ENCODE results near the gene FNDC3B.

FNDC3B gene

DNA sequence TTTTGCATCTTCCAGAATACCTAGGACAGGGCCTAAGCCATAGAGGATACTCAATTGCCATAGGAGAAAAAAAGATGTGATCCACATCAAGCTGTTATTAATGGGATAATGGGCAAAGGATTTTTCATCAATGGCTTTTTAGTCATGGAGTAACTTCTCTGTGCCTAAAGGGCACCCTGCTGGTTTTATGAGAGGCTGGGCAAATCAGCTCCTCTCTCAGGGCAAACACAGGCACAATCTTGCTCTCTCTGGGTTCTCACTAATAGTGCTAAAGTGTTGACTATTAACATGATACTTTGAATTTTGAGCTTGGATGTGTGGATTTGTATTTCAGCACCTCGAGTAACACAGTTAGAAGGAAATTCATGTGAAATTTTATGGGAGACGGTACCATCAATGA lies 341.3 kb downstream of the FNDC3B start:
- no peak overlapping the region for H3K4me2 ChIP-seq (ENCODE audit: low read length)
- H3K27me3 ChIP-seq (ENCODE audit: insufficient read depth, low read length): no peaks in the 10 kb centered on the region
- H3K9me2 ChIP-seq (ENCODE audit: low read depth, low read length): no peaks in the 10 kb centered on the region
- H3K4me1 ChIP-seq (ENCODE audit: insufficient read depth, low read length, severe bottlenecking): no peaks in the 10 kb centered on the region
- no peak overlapping the region for H3K9ac ChIP-seq (ENCODE audit: low read length)
- H3K9me3 ChIP-seq (ENCODE audit: low read length): no peaks in the 10 kb centered on the region
- H3K79me2 ChIP-seq (ENCODE audit: insufficient read depth, low read length): no peaks in the 10 kb centered on the region
- no peaks in the 10 kb centered on the region for H3F3A ChIP-seq (ENCODE audit: insufficient read depth, low read length)
- no peaks in the 10 kb centered on the region for H3K36me3 ChIP-seq (ENCODE audit: insufficient read depth, low read length)
- TF ChIP-seq, protein P1, sequence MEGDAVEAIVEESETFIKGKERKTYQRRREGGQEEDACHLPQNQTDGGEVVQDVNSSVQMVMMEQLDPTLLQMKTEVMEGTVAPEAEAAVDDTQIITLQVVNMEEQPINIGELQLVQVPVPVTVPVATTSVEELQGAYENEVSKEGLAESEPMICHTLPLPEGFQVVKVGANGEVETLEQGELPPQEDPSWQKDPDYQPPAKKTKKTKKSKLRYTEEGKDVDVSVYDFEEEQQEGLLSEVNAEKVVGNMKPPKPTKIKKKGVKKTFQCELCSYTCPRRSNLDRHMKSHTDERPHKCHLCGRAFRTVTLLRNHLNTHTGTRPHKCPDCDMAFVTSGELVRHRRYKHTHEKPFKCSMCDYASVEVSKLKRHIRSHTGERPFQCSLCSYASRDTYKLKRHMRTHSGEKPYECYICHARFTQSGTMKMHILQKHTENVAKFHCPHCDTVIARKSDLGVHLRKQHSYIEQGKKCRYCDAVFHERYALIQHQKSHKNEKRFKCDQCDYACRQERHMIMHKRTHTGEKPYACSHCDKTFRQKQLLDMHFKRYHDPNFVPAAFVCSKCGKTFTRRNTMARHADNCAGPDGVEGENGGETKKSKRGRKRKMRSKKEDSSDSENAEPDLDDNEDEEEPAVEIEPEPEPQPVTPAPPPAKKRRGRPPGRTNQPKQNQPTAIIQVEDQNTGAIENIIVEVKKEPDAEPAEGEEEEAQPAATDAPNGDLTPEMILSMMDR (IDR thresholded peaks at IDR 0.05; ENCODE audit: low read length): no peak
- no peak for TF ChIP-seq EZH2 (IDR thresholded peaks at IDR 0.05; ENCODE audit: borderline replicate concordance, low read length)
- no peak overlapping the region for H3K4me3 ChIP-seq (ENCODE audit: low read depth, low read length, poor library complexity, severe bottlenecking)
- no peak overlapping the region for H3K27ac ChIP-seq (ENCODE audit: low read depth, low read length, poor library complexity, severe bottlenecking)
- no peaks in the 10 kb centered on the region for H4K20me1 ChIP-seq (ENCODE audit: insufficient read depth, low read length)
- H2AFZ ChIP-seq (ENCODE audit: low read length): no peak overlapping the region

DNA sequence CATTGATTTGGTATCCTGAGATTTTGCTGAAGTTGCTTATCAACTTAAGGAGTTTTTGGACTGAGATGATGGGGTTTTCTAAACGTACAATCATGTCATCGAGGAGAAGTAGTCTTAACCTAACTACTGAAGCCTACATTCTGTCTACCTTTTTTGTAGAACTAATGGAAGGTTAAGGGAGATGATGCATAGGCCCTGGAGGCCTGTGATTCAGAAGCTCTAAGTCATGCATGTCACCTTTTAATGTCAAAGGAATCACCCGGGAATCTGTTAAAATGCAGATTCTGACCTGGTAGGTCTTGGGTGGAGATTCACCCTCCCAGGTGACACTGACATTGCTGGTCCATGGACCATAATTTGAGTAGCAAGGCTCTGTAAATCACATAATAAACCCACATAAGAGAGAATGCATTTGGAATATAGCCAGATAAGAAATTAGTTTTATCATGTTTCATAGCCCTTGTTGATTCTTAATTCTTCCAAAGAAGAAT lies 344.0 kb downstream of the FNDC3B start:
- no peak overlapping the region for H2AFZ ChIP-seq (ENCODE audit: low read length)
- no peaks in the 10 kb centered on the region for H4K20me1 ChIP-seq (ENCODE audit: insufficient read depth, low read length)
- H3K27me3 ChIP-seq (ENCODE audit: insufficient read depth, low read length): no peaks in the 10 kb centered on the region
- H3F3A ChIP-seq (ENCODE audit: insufficient read depth, low read length): no peaks in the 10 kb centered on the region
- no peaks in the 10 kb centered on the region for H3K9me2 ChIP-seq (ENCODE audit: low read depth, low read length)
- no peak overlapping the region for H3K4me2 ChIP-seq (ENCODE audit: low read length)
- no peaks in the 10 kb centered on the region for H3K4me1 ChIP-seq (ENCODE audit: insufficient read depth, low read length, severe bottlenecking)
- H3K4me3 ChIP-seq (ENCODE audit: low read depth, low read length, poor library complexity, severe bottlenecking): no peak overlapping the region
- no peak overlapping the region for H3K9ac ChIP-seq (ENCODE audit: low read length)
- H3K27ac ChIP-seq (ENCODE audit: low read depth, low read length, poor library complexity, severe bottlenecking): no peak overlapping the region
- H3K79me2 ChIP-seq (ENCODE audit: insufficient read depth, low read length): no peaks in the 10 kb centered on the region
- TF ChIP-seq, protein P1 (IDR thresholded peaks at IDR 0.05; ENCODE audit: low read length): no peak
- TF ChIP-seq EZH2 (IDR thresholded peaks at IDR 0.05; ENCODE audit: borderline replicate concordance, low read length): no peak
- no peaks in the 10 kb centered on the region for H3K36me3 ChIP-seq (ENCODE audit: insufficient read depth, low read length)
- no peaks in the 10 kb centered on the region for H3K9me3 ChIP-seq (ENCODE audit: low read length)

DNA sequence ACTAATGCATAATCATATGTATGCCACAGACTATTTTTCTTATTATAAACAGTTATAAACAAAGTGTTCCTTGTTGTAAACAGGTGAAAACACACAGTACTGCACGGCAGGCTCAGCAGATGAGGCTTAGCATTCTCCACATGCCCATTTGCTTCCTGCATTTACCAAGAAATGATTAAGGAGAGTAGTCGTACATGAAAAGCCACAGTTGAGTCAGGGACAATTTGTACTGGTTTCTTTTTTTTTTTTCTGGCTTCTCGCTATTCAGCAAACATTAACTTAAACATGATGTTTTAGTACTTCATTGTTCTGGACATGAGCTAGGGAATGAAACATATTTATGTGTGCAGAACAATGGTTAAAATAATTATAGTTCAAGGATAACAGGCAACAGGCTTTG lies 345.5 kb downstream of the FNDC3B start:
- H3K27ac ChIP-seq (ENCODE audit: low read depth, low read length, poor library complexity, severe bottlenecking): no peak overlapping the region
- no peak overlapping the region for H3K4me3 ChIP-seq (ENCODE audit: low read depth, low read length, poor library complexity, severe bottlenecking)
- no peaks in the 10 kb centered on the region for H3K36me3 ChIP-seq (ENCODE audit: insufficient read depth, low read length)
- no peak overlapping the region for H3K4me2 ChIP-seq (ENCODE audit: low read length)
- no peaks in the 10 kb centered on the region for H3K9me3 ChIP-seq (ENCODE audit: low read length)
- TF ChIP-seq EZH2 (IDR thresholded peaks at IDR 0.05; ENCODE audit: borderline replicate concordance, low read length): no peak
- TF ChIP-seq, protein P1 (IDR thresholded peaks at IDR 0.05; ENCODE audit: low read length): no peak
- H4K20me1 ChIP-seq (ENCODE audit: insufficient read depth, low read length): no peaks in the 10 kb centered on the region
- no peaks in the 10 kb centered on the region for H3K79me2 ChIP-seq (ENCODE audit: insufficient read depth, low read length)
- H3K4me1 ChIP-seq (ENCODE audit: insufficient read depth, low read length, severe bottlenecking): no peaks in the 10 kb centered on the region
- no peaks in the 10 kb centered on the region for H3F3A ChIP-seq (ENCODE audit: insufficient read depth, low read length)
- no peaks in the 10 kb centered on the region for H3K27me3 ChIP-seq (ENCODE audit: insufficient read depth, low read length)
- no peak overlapping the region for H2AFZ ChIP-seq (ENCODE audit: low read length)
- no peak overlapping the region for H3K9ac ChIP-seq (ENCODE audit: low read length)
- H3K9me2 ChIP-seq (ENCODE audit: low read depth, low read length): no peaks in the 10 kb centered on the region

All from OCI-LY1 (cell line).